Measurements from ENCODE around the gene KLHL17. TPM values are rescaled to one million over a fixed set of nuclear protein-coding genes. Genes with fewer than 3 reads are reported as not detected.

Gene KLHL17
- total and polyA plus RNA-seq, 9 of the 15 experiments (the other 6 are each of a cell fraction or from before 2014, with no cell fraction given) = 0.14 to 84.8 (median 13.0) TPM

GRCh38 chr1:978069-978834 is 17.9 kb downstream of the KLHL17 start (continued):
- TF ChIP-seq TBL1XR1 (IDR thresholded peaks at IDR 0.05; ENCODE audit: low read length in 2 of 2) (no peak), HSF4 (CRISPR knock-in tag; IDR thresholded peaks at IDR 0.05; ENCODE audit: borderline replicate concordance) (no peak), NRF1 (conservative IDR thresholded peaks at IDR 0.05 in 1 of 2, IDR thresholded peaks at IDR 0.05 in 1 of 2) (peak in 1 of 2 experiments; percentile 16; a peak in 1 of 4 replicates), ZNF583 (CRISPR knock-in tag; IDR thresholded peaks at IDR 0.05) (no peak), HDAC1 (IDR thresholded peaks at IDR 0.05) (peak in 1 of 2 experiments; percentile 34; a peak in 1 of 4 replicates), TBP (optimal IDR thresholded peaks at IDR 0.05; ENCODE audit: low read depth, low read length) (no peak), SREBF2 (CRISPR knock-in tag; IDR thresholded peaks at IDR 0.05) (no peak), EP400 (IDR thresholded peaks at IDR 0.05) (no peak), SMARCA5 (IDR thresholded peaks at IDR 0.05) (no peak), ZNF212 (CRISPR knock-in tag; IDR thresholded peaks at IDR 0.05) (no peak), POLR2B (IDR thresholded peaks at IDR 0.05; ENCODE audit: low read depth, partially characterized antibody) (no peak), SRSF1 (IDR thresholded peaks at IDR 0.05; ENCODE audit: low read depth, low read length) (no peak), MEF2A (IDR thresholded peaks at IDR 0.05; ENCODE audit: control insufficient read depth, low read depth, low read length) (no peak), TCF3 (CRISPR knock-in tag; IDR thresholded peaks at IDR 0.05) (no peak), SRSF3 (IDR thresholded peaks at IDR 0.05; ENCODE audit: insufficient read depth, low read length) (no peak), ZBTB1 (CRISPR knock-in tag; IDR thresholded peaks at IDR 0.05; ENCODE audit: borderline replicate concordance, low read depth) (peak; percentile 93), LARP7 (IDR thresholded peaks at IDR 0.05) (no peak), MAX (CRISPR knock-in tag; IDR thresholded peaks at IDR 0.05) (peak; percentile 63), ZNF561 (CRISPR knock-in tag; conservative IDR thresholded peaks at IDR 0.05) (no peak), GABPB1 (CRISPR knock-in tag; IDR thresholded peaks at IDR 0.05) (no peak), MTA1 (IDR thresholded peaks at IDR 0.05; ENCODE audit: borderline replicate concordance) (no peak), HDAC8 (tag; IDR thresholded peaks at IDR 0.05) (no peak), USF2 (CRISPR knock-in tag; IDR thresholded peaks at IDR 0.05) (peak; percentile 50; the same call in 1 of the 2 replicates), RUNX1 (IDR thresholded peaks at IDR 0.05; ENCODE audit: low read depth) (no peak), FOXK1 (CRISPR knock-in tag; IDR thresholded peaks at IDR 0.05; ENCODE audit: borderline replicate concordance) (no peak), ZNF282 (CRISPR knock-in tag; IDR thresholded peaks at IDR 0.05) (no peak), SNAPC5 (CRISPR knock-in tag; IDR thresholded peaks at IDR 0.05) (no peak), ZFP30 (CRISPR knock-in tag; IDR thresholded peaks at IDR 0.05; ENCODE audit: borderline replicate concordance) (no peak)
- TF ChIP-seq, protein P1, sequence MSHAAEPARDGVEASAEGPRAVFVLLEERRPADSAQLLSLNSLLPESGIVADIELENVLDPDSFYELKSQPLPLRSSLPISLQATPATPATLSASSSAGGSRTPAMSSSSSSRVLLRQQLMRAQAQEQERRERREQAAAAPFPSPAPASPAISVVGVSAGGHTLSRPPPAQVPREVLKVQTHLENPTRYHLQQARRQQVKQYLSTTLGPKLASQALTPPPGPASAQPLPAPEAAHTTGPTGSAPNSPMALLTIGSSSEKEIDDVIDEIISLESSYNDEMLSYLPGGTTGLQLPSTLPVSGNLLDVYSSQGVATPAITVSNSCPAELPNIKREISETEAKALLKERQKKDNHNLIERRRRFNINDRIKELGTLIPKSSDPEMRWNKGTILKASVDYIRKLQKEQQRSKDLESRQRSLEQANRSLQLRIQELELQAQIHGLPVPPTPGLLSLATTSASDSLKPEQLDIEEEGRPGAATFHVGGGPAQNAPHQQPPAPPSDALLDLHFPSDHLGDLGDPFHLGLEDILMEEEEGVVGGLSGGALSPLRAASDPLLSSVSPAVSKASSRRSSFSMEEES (CRISPR knock-in tag; IDR thresholded peaks at IDR 0.05) = no peak
